ENCODE measurements around the gene PGK2.

- TF ChIP-seq POLR2A (IDR thresholded peaks at IDR 0.05) = no peak
- TF ChIP-seq CTCF (IDR thresholded peaks at IDR 0.05) = no peak
- TF ChIP-seq EP300 (IDR thresholded peaks at IDR 0.05) = no peak
- TF ChIP-seq POLR2AphosphoS5 (IDR thresholded peaks at IDR 0.05) = no peak
These were observed 46.3 kb upstream of the PGK2 start for GRCh38 chr6:49833386-49833785.

Data from stomach (tissue), 4 donors.